Hepatocyte (in vitro differentiated cells): ENCODE results near the gene CDK15. TPM values are rescaled to one million over a fixed set of nuclear protein-coding genes. Genes with fewer than 3 reads are reported as not detected.

ENCODE experiments used
- DNase-seq: peaks from one replicate; pipeline ENCODE4 v3.0.0-alpha.2; 2016; ENCODE audit warnings: low spot score
- H2AFZ ChIP-seq: fragments of 200-600 bp; sonication (generic); 2 replicates; pipeline ENCODE4 v1.6.0; 2016; ENCODE audit warnings: antibody characterized with exemption, mild to moderate bottlenecking
- H3K27ac ChIP-seq: fragments of 200-600 bp; sonication (generic); 2 replicates; pipeline ENCODE4 v1.5.1; 2016; ENCODE audit warnings: mild to moderate bottlenecking
- H3K27me3 ChIP-seq: fragments of 200-600 bp; sonication (generic); 2 replicates; pipeline ENCODE4 v1.6.1; 2016
- H3K36me3 ChIP-seq: fragments of 200-600 bp; sonication (generic); replicated peaks from 2 replicates; pipeline ENCODE4 v1.5.1; 2016; ENCODE audit warnings: low read depth; ENCODE audit not compliant: insufficient read depth
- H3K4me1 ChIP-seq: fragments of 200-600 bp; sonication (generic); 2 replicates; pipeline ENCODE4 v1.5.1; 2016; ENCODE audit warnings: mild to moderate bottlenecking, moderate library complexity; ENCODE audit not compliant: insufficient read depth
- H3K4me2 ChIP-seq: fragments of 200-600 bp; sonication (generic); 2 replicates; pipeline ENCODE4 v1.6.0; 2016
- H3K4me3 ChIP-seq: fragments of 200-600 bp; sonication (generic); 2 replicates; pipeline ENCODE4 v1.5.1; 2016; ENCODE audit warnings: mild to moderate bottlenecking
- H3K79me2 ChIP-seq: fragments of 200-600 bp; sonication (generic); 2 replicates; pipeline ENCODE4 v1.6.0; 2017; ENCODE audit warnings: mild to moderate bottlenecking
- H3K9me2 ChIP-seq: fragments of 200-600 bp; sonication (generic); replicated peaks from 2 replicates; pipeline ENCODE4 v1.6.0; 2017; ENCODE audit warnings: mild to moderate bottlenecking; ENCODE audit not compliant: insufficient read depth
- H3K9me3 ChIP-seq: fragments of 200-600 bp; sonication (generic); 2 replicates; pipeline ENCODE4 v1.5.1; 2016; ENCODE audit warnings: low read depth, mild to moderate bottlenecking
- H4K20me1 ChIP-seq: fragments of 200-600 bp; sonication (generic); 2 replicates; pipeline ENCODE4 v1.6.0; 2016; ENCODE audit warnings: mild to moderate bottlenecking; ENCODE audit not compliant: insufficient read depth, poor library complexity, severe bottlenecking
- EZH2 ChIP-seq: fragments of 200-600 bp; sonication (generic); IDR thresholded peaks from 2 replicates; pipeline ENCODE4 v1.6.1; 2016; ENCODE audit warnings: antibody characterized with exemption, mild to moderate bottlenecking, borderline replicate concordance
- EZH2phosphoT487 ChIP-seq: fragments of 200-600 bp; sonication (generic); IDR thresholded peaks from one replicate; pipeline ENCODE4 v1.6.1; 2018; ENCODE audit warnings: antibody characterized with exemption, mild to moderate bottlenecking, low read depth, moderate library complexity; ENCODE audit not compliant: unreplicated experiment, severe bottlenecking
- WGBS: methylation state at CpG from one replicate; pipeline ENCODE4 v1.1.6; 2016; ENCODE audit warnings: low lambda C conversion rate; ENCODE audit errors: missing lambda C conversion rate; 5-methylcytosine and 5-hydroxymethylcytosine counted together
- polyA plus RNA-seq: library from polyadenylated mRNA; unstranded; fragments of >200 nt; fragmentation: Nextera tagmentation; extraction: Ambion mirVana; gene quantifications from 2 replicates; pipeline ENCODE4 v1.2.1, GENCODE V29; 2016
- total RNA-seq: library from RNA; depleted of rRNA; stranded (reverse); fragments of >200 nt; gene quantifications from 2 replicates; pipeline ENCODE4 v1.2.3, GENCODE V29; 2014
- TF ChIP-seq, protein P1 (sequence below): fragments of 200-600 bp; sonication (generic); IDR thresholded peaks from 2 replicates; pipeline ENCODE4 v1.5.1; 2016; ENCODE audit warnings: antibody characterized with exemption, mild to moderate bottlenecking; ENCODE audit not compliant: poor library complexity

The CDK15 gene
- total and polyA plus RNA-seq, 2 experiments from 2014 or later, result 0.17 to 4.0 TPM

DNA sequence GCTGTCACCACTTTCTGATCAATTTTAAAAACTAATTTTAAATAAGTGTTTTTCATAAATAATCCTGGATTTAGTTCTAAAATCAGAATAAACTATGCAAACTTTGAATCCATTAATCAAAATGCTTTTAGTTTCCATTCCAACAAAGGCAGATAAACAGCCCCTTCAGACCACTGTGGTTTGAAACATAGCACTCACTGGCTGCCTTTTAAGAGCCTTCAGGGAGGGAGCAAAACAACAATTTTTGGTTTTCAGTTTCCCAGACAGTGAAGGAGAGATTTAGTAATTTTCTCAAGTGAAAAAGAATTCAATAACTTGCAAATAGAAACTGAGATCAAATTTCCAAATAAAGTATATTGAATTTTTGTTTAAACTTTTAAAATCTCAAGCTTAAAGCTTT lies 46.1 kb downstream of the CDK15 start:
- no peak for DNase-seq
- H3K27ac ChIP-seq, result peak overlapping the region; percentile 35
- TF ChIP-seq EZH2phosphoT487 (no peak), EZH2 (no peak)
- TF ChIP-seq, protein P1, sequence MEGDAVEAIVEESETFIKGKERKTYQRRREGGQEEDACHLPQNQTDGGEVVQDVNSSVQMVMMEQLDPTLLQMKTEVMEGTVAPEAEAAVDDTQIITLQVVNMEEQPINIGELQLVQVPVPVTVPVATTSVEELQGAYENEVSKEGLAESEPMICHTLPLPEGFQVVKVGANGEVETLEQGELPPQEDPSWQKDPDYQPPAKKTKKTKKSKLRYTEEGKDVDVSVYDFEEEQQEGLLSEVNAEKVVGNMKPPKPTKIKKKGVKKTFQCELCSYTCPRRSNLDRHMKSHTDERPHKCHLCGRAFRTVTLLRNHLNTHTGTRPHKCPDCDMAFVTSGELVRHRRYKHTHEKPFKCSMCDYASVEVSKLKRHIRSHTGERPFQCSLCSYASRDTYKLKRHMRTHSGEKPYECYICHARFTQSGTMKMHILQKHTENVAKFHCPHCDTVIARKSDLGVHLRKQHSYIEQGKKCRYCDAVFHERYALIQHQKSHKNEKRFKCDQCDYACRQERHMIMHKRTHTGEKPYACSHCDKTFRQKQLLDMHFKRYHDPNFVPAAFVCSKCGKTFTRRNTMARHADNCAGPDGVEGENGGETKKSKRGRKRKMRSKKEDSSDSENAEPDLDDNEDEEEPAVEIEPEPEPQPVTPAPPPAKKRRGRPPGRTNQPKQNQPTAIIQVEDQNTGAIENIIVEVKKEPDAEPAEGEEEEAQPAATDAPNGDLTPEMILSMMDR, result no peak
- no peak overlapping the region for H3K4me2 ChIP-seq
- H3K4me3 ChIP-seq, result no peak overlapping the region
- no peaks in the 10 kb centered on the region for H3K9me2 ChIP-seq
- H4K20me1 ChIP-seq, result no peaks in the 10 kb centered on the region
- no peaks in the 10 kb centered on the region for H3K36me3 ChIP-seq
- no peaks in the 10 kb centered on the region for H3K27me3 ChIP-seq
- H3K4me1 ChIP-seq, result no peaks in the 10 kb centered on the region
- no peaks in the 10 kb centered on the region for H3K9me3 ChIP-seq
- no peaks in the 10 kb centered on the region for H3K79me2 ChIP-seq
- H2AFZ ChIP-seq, result no peak overlapping the region

DNA sequence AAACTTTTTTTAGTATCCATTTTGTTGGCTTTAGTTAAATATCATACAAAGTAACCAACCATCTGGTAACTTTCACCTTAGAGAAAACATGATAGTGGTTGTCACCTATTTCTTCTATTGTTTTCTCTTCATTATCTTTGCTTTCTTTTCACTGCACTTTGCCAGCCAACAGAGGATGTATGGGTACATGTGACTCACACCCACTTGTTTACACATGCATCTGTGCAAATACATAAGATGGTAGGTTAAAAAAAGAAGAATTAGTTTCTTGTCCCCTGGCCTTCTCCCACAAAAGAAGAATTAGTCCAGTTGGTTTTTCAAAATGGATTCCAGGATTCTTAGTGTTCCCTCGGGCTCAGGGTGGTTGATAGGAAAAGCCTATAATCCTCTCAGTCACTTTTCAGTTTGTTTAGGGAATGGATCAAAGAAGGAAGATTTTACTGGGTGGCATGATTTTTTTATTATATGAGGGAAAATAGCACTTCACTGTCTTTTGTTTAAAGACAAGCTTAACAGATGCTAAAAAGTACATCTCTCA lies 46.6 kb downstream of the CDK15 start:
- H3K4me2 ChIP-seq, result no peak overlapping the region
- 27% methylated on average over 1 of the region's 1 CpG for WGBS
- no peak for TF ChIP-seq EZH2phosphoT487
- no peak for TF ChIP-seq EZH2
- TF ChIP-seq, protein P1, result no peak

DNA sequence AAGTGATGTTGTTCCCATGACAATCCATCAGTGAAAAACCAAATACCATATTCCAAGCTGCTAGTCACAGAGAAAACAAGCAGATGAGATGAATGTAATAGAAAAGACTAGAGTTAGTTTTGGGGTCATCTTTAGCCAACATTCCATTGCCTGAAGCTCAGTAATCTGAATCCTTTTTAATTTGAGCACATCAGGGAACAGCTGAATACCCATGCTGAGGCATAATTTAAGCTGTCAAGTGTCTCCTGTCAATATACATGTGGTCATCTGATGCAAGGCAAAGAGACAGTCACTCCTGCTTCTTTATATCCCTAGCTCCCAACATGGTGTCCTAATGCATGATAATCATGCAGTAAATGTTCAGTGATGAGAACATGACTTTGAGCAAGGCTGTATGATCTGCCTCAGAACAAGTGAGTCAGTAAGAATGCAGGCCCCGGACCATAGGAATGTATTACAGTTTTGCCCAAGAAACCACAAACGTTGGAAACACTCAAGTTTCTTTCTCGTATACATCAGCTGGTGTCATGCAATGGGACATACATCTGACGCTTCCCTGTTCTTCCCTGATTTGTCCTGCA lies 48.0 kb downstream of the CDK15 start:
- H3K4me2 ChIP-seq, result no peak overlapping the region

More for the DNA sequence above, 46.6 kb downstream of the CDK15 start:
- DNase-seq, result no peak
- Histone ChIP-seq H3K4me1 (no peaks in the 10 kb centered on the region), H4K20me1 (no peaks in the 10 kb centered on the region), H3K9me3 (no peaks in the 10 kb centered on the region), H3K36me3 (no peaks in the 10 kb centered on the region), H3K4me3 (no peak overlapping the region), H3K27me3 (no peaks in the 10 kb centered on the region), H3K27ac (peak overlapping the region; percentile 35), H3K9me2 (no peaks in the 10 kb centered on the region), H2AFZ (no peak overlapping the region), H3K79me2 (no peaks in the 10 kb centered on the region)

More for the DNA sequence above, 48.0 kb downstream of the CDK15 start:
- peaks cover 7% of the 10 kb centered on the region for H3K4me1 ChIP-seq
- no peaks in the 10 kb centered on the region for H3K9me2 ChIP-seq
- DNase-seq, result peak; percentile 44
- no peaks in the 10 kb centered on the region for H3K9me3 ChIP-seq
- H3K36me3 ChIP-seq, result no peaks in the 10 kb centered on the region
- H3K27me3 ChIP-seq, result no peaks in the 10 kb centered on the region
- no peak for TF ChIP-seq EZH2phosphoT487
- TF ChIP-seq, protein P1, result no peak
- no peak for TF ChIP-seq EZH2
- H3K4me3 ChIP-seq, result no peak overlapping the region
- H4K20me1 ChIP-seq, result no peaks in the 10 kb centered on the region
- peak overlapping the region; percentile 52 for H3K27ac ChIP-seq
- no peaks in the 10 kb centered on the region for H3K79me2 ChIP-seq
- 59% methylated on average over 4 of the region's 4 CpGs for WGBS
- no peak overlapping the region for H2AFZ ChIP-seq
